Brain microvascular endothelial cell (primary cell): ENCODE results near the gene ABLIM2.

Experiments
- DNase-seq: peaks from one replicate; pipeline ENCODE4 v3.0.0-alpha.2; 2020
- H3K27ac ChIP-seq: fragments of 250-450 bp; sonication (Bioruptor Pico); 2 replicates; pipeline ENCODE4 v1.5.1; 2020; ENCODE audit warnings: mild to moderate bottlenecking, moderate library complexity
- H3K27me3 ChIP-seq: fragments of 250-450 bp; sonication (Bioruptor Pico); replicated peaks from 2 replicates; pipeline ENCODE4 v1.5.1; 2020; ENCODE audit warnings: mild to moderate bottlenecking
- H3K36me3 ChIP-seq: fragments of 250-450 bp; sonication (Bioruptor Pico); replicated peaks from 2 replicates; pipeline ENCODE4 v1.5.1; 2020; ENCODE audit warnings: mild to moderate bottlenecking
- H3K4me3 ChIP-seq: 2 replicates; pipeline ENCODE4 v1.5.1; 2011; ENCODE audit warnings: low read depth, mild to moderate bottlenecking, control low read depth, low read length, moderate library complexity
- in situ Hi-C: cut with HindIII; loops from 2 replicates; pipeline ENCODE4 v1.10.0; 2017; ENCODE audit warnings: low sequenced_read_pairs, low pct_ligation_motif_present
- TF ChIP-seq, protein P1 (sequence below): IDR thresholded peaks from 2 replicates; pipeline ENCODE4 v1.5.1; 2011; ENCODE audit warnings: low read depth, mild to moderate bottlenecking, moderate library complexity, low read length, control low read depth, inconsistent platforms; ENCODE audit errors: missing control alignments

The ABLIM2 gene

GRCh38 chr4:8108991-8109390 is 49.6 kb downstream of the ABLIM2 start:
- Histone ChIP-seq H3K27me3 (peaks cover 13% of the 10 kb centered on the region), H3K4me3 (no peak overlapping the region), H3K27ac (no peak overlapping the region), H3K36me3 (no peaks in the 10 kb centered on the region)
- no peak for DNase-seq
- in situ Hi-C loops: no loop called here
- TF ChIP-seq, protein P1, sequence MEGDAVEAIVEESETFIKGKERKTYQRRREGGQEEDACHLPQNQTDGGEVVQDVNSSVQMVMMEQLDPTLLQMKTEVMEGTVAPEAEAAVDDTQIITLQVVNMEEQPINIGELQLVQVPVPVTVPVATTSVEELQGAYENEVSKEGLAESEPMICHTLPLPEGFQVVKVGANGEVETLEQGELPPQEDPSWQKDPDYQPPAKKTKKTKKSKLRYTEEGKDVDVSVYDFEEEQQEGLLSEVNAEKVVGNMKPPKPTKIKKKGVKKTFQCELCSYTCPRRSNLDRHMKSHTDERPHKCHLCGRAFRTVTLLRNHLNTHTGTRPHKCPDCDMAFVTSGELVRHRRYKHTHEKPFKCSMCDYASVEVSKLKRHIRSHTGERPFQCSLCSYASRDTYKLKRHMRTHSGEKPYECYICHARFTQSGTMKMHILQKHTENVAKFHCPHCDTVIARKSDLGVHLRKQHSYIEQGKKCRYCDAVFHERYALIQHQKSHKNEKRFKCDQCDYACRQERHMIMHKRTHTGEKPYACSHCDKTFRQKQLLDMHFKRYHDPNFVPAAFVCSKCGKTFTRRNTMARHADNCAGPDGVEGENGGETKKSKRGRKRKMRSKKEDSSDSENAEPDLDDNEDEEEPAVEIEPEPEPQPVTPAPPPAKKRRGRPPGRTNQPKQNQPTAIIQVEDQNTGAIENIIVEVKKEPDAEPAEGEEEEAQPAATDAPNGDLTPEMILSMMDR: no peak

DNA sequence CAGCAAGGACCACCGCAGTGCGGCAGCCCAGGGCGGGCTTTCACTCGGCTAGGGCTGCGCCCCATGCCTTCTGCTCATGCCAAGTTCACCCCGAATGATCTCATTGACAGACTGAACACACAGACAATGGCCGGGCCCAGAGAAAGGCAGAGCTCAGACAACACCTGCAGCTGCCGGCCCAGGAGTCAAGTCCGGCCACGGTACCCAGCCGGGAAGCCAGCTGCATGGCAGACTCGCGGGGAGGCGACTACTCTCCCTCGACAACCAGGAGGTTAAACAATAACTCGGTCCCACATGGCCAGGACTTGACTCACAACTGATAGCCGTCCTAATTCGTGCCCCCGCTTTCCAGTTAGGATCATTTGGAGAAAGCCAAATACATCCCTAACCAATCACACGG is 50.4 kb downstream of the ABLIM2 start:
- Histone ChIP-seq H3K4me3 (no peak overlapping the region), H3K27ac (no peak overlapping the region), H3K36me3 (no peaks in the 10 kb centered on the region), H3K27me3 (peaks cover 13% of the 10 kb centered on the region)
- DNase-seq: no peak
- in situ Hi-C loops: no loop called here
- TF ChIP-seq, protein P1: no peak

DNA sequence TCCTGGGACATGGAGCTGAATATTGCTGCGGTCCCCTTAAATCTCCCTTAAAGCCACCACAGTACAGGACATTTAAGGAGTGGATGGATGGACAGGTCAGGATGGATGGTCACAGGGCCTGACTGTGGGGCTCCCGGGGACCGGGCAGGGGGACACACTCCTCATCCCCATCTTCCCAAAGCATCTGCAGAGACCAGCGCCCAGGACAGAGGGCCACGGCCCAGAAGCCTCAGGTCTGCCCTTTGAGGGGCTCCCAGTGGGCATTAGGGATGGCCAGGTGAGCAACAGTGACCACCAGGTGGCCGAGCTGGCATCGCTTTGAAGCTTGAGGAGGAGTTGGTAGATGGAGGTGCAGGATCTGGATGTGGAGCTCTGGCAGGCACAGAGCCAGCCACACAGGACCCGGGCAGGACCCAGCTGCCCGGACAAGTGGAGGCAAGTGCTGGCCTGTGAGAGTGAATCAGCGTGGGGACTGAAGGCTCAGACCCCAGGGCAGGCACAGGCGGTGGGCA is 51.4 kb downstream of the ABLIM2 start:
- Histone ChIP-seq H3K27me3 (peaks cover 13% of the 10 kb centered on the region), H3K27ac (no peak overlapping the region), H3K4me3 (no peak overlapping the region), H3K36me3 (no peaks in the 10 kb centered on the region)
- in situ Hi-C loops: no loop called here
- TF ChIP-seq, protein P1: no peak
- DNase-seq: no peak

GRCh38 chr4:8106451-8107025 is 52.1 kb downstream of the ABLIM2 start:
- TF ChIP-seq, protein P1: no peak
- no peak overlapping the region for H3K4me3 ChIP-seq
- peaks cover 16% of the 10 kb centered on the region for H3K27me3 ChIP-seq
- H3K27ac ChIP-seq: no peak overlapping the region
- no peak for DNase-seq
- no peaks in the 10 kb centered on the region for H3K36me3 ChIP-seq
- in situ Hi-C loops: no loop called here

- H3K27ac ChIP-seq: no peak overlapping the region
- in situ Hi-C loops: no loop called here
- TF ChIP-seq, protein P1: no peak
- no peak for DNase-seq
- H3K27me3 ChIP-seq: peaks cover 23% of the 10 kb centered on the region
- H3K36me3 ChIP-seq: no peaks in the 10 kb centered on the region
- no peak overlapping the region for H3K4me3 ChIP-seq
Observed at GRCh38 chr4:8105306-8106100, 53.1 kb downstream of the ABLIM2 start.
